NCI-H510A treated with DMSO at 0.1 percent for 48 hours (cell line): Measurements from ENCODE around the gene ALB.
A peak's percentile ranks its signal among the peaks of the same experiment; 100 is the strongest.

ENCODE experiments used
- DNase-seq: peaks from one replicate; lab custom pipeline; 2025; lab: John Stamatoyannopoulos, UW

Gene ALB

DNA sequence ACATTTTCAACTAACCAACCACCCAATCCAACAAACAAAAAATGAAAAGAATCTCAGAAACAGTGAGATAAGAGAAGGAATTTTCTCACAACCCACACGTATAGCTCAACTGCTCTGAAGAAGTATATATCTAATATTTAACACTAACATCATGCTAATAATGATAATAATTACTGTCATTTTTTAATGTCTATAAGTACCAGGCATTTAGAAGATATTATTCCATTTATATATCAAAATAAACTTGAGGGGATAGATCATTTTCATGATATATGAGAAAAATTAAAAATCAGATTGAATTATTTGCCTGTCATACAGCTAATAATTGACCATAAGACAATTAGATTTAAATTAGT, 27.7 kb downstream of the ALB start:
- no peak for DNase-seq

DNA sequence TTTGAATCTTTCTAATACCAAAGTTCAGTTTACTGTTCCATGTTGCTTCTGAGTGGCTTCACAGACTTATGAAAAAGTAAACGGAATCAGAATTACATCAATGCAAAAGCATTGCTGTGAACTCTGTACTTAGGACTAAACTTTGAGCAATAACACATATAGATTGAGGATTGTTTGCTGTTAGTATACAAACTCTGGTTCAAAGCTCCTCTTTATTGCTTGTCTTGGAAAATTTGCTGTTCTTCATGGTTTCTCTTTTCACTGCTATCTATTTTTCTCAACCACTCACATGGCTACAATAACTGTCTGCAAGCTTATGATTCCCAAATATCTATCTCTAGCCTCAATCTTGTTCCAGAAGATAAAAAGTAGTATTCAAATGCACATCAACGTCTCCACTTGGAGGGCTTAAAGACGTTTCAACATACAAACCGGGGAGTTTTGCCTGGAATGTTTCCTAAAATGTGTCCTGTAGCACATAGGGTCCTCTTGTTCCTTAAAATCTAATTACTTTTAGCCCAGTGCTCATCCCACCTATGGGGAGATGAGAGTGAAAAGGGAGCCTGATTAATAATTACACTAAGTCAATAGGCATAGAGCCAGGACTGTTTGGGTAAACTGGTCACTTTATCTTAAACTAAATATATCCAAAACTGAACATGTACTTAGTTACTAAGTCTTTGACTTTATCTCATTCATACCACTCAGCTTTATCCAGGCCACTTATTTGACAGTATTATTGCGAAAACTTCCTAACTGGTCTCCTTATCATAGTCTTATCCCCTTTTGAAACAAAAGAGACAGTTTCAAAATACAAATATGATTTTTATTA, 28.3 kb downstream of the ALB start:
- no peak for DNase-seq

DNA sequence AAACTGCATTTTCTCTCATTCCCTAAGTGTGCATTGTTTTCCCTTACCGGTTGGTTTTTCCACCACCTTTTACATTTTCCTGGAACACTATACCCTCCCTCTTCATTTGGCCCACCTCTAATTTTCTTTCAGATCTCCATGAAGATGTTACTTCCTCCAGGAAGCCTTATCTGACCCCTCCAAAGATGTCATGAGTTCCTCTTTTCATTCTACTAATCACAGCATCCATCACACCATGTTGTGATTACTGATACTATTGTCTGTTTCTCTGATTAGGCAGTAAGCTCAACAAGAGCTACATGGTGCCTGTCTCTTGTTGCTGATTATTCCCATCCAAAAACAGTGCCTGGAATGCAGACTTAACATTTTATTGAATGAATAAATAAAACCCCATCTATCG, 29.1 kb downstream of the ALB start:
- DNase-seq: no peak

DNA sequence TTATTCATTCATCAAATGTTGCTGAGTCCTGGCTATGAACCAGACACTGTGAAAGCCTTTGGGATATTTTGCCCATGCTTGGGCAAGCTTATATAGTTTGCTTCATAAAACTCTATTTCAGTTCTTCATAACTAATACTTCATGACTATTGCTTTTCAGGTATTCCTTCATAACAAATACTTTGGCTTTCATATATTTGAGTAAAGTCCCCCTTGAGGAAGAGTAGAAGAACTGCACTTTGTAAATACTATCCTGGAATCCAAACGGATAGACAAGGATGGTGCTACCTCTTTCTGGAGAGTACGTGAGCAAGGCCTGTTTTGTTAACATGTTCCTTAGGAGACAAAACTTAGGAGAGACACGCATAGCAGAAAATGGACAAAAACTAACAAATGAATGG, 30.2 kb downstream of the ALB start:
- no peak for DNase-seq

DNA sequence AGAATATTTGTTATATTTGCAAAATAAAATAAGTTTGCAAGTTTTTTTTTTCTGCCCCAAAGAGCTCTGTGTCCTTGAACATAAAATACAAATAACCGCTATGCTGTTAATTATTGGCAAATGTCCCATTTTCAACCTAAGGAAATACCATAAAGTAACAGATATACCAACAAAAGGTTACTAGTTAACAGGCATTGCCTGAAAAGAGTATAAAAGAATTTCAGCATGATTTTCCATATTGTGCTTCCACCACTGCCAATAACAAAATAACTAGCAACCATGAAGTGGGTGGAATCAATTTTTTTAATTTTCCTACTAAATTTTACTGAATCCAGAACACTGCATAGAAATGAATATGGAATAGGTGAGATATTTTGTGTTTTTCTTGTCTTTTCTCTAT, 31.9 kb downstream of the ALB start, which contains the start of gene AFP:
Gene AFP (plus strand): TSS at position 238 of the 400 bp plus-strand sequence. CDS start 42 bp downstream, at position 280.
- DNase-seq: no peak

DNA sequence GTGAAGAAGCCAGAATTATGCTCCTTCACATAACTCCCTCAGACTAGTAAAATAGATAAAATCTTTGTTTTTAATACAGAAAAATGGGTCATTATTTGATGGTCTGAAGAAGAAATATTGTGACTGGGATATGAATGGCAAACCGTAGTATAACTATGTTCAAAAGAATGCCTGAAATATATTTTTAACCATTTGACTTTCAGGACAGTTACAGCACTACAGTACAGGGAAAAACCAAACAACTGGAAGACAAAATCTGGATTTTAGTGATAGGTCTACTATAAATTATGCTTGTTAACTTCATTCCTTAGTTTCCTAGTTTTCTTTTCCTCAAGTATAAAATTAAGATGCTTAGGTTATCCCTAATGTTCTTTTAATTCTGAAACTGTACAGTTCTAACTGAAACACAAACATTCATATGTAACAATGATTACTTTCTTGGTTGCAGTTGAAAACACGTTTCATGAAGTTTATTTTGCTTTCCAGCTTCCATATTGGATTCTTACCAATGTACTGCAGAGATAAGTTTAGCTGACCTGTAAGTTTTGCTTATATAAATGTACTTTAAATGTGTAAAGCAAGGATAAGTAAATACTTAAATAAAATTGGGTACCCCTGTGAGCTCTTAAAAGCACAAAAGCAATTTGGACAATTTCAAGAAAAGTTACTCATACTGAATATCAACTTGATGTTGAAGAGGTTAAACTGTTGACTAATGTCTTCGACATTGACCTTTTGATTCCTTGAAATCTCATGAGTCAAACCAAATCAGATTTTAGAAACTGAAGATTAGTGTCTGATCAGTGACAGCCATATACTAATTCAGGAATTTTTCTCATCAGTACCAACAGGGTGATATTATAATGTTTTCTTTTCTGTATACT, 32.8 kb downstream of the ALB start:
- DNase-seq: no peak

DNA sequence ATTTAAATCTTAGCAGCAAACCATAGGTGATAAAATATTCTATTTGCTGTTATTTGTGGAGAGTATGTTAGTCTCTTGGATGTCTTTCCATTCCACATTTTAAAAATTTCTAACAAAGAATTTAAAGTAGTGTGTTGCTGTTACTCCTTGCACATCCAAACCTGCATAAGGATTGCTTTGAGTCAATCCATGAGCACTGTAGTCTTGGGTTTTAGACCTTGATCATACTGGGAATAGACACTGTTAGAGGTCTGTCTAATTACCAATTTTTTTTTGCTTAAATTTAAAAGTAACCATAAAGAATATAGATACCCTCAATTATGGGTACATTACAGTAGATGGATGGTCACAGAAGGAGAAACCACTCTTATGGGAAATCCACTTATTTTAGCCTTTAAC, 33.5 kb downstream of the ALB start:
- DNase-seq: no peak

DNA sequence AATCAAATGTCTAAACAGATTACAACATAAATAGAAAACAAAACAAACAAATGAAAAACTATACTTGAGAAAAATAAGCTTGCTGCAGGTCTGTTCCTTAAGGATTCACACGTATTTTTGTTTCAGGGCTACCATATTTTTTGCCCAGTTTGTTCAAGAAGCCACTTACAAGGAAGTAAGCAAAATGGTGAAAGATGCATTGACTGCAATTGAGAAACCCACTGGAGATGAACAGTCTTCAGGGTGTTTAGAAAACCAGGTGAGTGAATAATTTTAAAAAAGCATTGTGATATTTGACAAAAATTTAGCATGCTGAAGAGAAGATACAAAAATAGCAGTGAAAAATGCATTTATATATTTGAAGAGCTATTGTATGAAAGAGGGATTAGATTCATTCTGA, 34.0 kb downstream of the ALB start:
- DNase-seq: no peak

DNA sequence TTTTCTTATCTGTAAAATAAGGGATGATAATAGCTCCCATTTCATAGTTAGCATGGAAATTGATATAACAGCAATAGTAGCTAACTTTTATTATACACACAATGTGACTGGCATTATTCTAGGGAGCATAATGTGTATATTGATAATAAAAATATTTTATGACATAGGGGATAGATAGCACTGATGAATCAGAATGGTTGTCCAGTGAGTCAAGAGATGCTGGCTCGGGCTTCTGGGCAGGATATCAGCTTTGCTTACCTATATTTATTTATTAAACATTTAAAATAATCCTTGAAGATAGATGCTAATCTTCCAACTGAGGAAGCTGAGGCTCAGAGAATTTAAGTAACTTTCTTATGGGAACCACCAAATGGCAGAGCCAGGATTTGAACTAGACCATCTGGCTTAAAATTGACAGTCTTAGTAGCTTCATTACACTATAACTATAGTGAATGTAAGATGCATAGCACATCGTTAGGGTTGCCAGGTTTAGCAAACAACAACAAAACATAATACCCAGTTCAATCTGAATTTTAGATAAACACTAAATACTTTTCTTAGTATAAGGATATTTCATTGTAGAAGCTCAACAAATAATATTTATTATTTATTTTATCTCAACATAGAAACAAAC, 34.6 kb downstream of the ALB start:
- DNase-seq: no peak

DNA sequence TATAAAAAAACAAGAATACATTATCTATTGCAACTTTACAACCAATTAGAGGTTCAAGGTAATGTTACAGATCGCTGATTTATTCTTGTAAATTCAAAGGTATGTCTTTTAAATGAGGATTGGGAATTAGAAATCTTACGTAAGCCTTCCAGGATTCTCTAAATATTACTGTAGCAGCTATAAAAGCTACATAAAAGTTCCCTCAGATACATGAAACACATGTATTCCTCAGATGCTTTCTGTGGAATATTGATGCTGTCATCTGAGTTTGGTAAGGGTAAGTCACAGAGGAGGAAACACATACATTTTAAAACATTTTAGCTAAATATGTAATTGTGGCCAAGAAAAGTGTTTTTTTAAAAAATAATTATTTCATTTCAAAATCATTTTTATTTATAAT, 35.4 kb downstream of the ALB start:
- no peak for DNase-seq

DNA sequence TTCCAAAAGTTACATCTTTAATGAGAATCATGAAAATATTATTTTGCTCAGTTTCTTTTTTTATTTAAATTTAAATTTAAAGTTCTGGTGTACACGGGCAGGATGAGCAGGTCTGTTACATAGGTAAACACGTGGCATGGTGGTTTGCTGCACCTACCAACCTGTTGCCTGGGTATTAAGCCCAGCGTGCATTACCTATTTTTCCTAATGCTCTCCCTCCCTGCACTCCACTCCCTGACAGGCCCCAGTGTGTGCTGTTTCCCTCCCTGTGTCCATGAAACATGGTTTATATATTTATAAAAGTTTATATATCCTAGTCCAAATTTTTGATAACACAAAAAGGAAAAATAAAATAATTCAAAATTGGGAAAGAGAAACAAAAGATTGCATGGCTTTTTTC, 35.9 kb downstream of the ALB start:
- DNase-seq: no peak

DNA sequence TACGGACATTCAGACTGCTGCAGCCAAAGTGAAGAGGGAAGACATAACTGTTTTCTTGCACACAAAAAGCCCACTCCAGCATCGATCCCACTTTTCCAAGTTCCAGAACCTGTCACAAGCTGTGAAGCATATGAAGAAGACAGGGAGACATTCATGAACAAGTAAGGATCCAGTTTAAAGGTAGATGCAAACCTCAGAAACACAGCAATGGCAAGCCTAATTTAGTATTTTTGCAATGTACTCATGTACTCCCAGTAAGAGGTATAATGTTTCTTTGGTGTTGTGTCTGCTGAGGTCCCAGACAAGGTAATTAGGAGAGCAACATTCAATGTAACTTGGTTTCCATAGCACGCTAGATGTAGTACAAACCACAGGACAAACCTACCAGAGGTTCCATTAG, 36.6 kb downstream of the ALB start:
- no peak for DNase-seq

DNA sequence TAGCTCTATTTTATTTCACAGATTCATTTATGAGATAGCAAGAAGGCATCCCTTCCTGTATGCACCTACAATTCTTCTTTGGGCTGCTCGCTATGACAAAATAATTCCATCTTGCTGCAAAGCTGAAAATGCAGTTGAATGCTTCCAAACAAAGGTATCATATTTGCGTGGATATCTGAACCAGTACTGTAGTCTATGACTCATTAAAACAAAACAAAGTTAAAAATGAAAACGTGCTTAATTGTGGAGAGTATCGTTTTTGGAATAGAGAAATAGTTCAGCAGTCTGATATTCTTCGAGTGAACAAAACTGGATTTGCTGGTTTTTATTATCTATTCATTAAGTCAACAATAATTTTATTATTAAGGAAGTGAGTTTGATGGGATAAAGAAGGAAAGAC, 38.2 kb downstream of the ALB start:
- no peak for DNase-seq

DNA sequence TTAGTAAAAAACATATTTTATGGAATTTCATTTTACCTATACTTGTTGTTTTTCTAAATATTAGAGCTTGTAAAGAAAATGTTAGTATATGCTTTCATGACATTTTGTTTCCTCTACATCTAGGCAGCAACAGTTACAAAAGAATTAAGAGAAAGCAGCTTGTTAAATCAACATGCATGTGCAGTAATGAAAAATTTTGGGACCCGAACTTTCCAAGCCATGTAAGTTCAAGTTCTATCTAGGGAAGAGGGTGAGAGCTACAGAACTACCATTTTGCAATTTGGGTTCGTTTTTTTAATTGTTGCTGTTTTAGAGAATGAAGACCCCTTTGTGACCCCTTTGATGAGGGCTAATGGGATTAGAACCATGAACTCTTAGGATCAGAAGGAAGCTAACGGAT, 39.1 kb downstream of the ALB start:
- DNase-seq: no peak

DNA sequence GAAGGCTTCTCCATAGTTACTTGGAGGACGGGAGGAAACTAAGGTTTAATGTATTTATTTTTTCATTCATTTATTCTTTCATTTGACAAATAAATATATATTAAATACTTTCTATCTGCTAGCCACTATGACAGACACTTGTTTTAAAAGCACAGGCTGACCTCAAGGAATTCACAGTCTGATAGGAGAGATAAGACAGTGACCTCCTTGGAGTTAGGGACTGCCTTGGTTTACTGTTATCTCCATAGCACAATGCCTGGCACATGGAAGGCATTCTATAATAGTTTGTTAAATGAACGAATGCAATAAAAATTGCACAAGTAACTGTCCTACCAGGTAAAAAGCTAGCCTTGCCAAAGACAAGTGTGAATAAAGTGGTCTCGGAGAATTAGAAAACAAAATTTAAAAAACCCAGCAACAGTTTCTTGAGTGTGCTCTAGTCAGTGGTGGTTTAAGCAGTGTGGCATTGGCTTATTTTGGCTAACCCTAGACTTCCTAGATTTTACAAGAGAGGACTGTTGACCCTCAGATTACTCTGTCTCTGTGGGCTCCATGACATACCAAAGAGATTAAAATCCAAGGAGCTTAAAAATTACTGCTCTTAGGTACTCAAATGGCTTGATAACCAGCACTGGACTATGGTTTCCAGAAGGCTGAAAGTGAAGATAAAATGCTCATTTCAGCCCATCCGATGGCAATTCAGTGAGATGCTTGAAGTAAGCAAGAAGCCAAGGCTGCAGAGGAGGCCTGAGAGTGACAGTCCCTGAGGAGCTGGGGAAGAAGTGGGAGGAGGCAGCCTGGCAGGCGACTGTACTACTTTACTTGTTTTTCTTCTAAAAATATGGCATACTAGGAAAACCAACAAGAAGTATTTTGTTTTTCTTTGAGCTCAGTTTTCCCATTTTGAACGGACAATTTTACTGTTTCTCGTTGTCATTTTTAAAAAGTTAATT, 41.6 kb downstream of the ALB start:
- no peak for DNase-seq

DNA sequence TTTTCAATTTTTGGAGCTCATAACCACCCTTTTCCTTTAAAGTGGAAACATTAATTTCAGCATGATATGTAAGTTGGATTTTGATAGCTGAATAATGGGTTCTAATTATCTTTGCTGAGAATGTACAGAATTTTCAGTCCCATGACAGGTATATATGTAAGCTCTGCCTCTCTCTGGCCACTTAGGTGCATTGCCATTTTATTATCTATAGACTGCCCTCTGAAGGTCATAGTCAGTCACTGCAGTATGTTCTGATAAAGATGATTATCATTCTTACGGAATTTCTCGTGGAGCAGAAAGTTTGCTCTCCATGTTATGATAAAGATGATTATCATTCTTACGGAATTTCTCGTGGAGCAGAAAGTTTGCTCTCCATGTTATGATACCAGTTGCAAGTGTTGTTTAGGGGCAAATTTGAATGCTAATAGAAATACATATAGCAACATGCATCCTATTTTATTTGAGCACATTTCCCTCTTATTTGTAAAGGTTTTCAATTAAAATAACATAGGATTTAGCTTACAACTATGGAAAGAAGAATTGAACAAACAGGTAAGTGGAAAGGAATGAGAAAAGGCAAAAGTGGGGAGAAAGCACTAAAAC, 42.4 kb downstream of the ALB start:
- peak; percentile 59 for DNase-seq

DNA sequence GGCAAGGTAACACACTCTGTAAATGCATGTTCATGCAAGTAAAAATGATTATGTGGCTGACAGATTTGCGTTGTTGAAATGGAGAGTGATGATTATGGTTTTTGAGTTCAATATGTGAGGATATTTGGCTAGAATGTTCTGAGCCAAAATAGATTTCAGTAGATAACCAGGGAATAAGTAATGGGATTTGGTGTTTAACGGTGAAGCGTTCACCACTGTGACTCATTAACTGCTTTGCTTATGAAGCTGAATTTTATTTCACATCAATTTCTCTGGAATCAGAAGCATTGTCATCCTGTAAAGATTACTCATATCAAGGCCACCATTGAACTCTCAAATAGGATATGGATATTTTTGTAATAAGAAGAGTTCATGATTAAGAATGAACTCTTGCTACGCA, 43.6 kb downstream of the ALB start:
- DNase-seq: no peak

DNA sequence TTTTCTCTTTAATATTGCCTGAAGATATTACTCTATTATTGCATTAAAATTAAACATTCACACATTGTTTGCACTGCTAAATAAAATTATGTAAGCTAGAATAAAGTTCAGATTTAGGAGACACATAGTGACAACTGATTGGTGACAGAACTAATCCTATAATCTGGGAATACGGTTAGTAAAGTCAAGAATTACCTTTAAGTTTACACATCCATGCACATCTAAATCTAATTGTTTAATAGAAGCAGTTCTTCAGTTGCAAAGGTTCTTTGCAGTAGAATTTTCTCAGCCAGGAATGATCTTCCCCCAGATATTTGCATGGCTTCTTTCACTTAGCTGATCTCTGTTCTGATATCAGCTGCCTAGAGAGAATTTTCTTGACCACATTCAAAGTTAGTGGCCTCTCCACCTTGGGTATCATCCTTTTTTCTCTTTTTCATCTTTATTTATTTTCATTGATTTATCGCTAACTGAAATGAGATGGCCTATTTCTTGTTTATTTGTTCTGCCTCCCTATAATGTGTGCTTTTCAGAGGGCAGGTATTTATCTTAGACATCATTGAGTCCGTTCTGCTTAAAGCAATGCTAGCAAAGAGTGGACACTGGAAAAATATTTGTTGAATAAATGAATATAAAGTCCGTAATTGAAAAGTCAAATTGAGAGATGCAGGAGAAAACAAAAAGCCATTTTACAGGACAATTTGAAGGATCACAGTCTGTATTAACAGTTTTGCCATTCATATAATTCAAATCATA, 44.5 kb downstream of the ALB start:
- no peak for DNase-seq

DNA sequence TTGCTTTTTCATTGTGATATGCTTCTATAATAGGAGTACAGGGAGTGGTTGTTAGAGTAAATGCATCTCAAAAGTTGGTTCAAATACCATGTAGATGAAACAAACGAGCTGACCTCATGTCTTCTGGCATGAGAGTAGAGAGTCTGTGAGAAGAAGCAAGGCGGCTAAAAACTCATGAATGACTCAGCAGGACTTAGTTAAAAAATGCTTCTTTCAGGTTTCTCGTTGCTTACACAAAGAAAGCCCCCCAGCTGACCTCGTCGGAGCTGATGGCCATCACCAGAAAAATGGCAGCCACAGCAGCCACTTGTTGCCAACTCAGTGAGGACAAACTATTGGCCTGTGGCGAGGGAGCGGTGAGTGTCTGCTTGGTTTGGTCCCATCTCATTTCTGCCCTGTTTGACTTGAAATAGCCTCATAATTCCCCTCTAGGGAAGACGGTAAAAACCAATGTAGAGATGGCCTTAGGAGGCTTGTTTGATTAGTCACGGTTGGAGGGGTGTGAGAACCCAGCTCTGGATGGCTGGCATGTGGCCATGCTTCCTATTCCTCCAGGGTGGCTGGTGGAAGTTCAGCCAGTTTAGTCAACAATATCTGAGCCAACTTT, 46.4 kb downstream of the ALB start:
- DNase-seq: peak; percentile 92

DNA sequence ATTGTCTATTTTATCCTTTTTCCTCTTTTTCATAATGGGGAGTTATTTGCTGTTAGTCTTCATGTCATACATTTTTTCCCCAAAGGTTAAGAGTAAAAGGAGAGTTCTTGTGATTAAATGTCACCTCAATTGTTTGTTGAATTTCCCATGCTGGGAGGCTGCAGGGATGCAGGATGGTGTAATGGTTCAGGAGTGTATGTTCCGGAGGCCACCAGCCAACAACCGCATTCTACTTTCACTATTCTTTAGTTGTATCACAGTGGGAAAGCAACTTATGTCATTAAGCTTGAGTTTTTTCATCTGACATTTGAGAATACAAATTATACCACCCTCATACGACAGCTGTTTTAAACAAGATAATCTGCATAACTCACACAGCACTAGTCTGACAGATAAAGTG, 47.3 kb downstream of the ALB start:
- DNase-seq: peak; percentile 64
